Measurements from ENCODE around the gene MPDU1.
"Not testable (repeated sequence)": the region's sequence is repeated elsewhere in the genome, so short reads cannot be mapped to it uniquely, and the experiment has no call there.

Gene MPDU1

GRCh38 chr17:7620835-7621234, 37.2 kb downstream of the MPDU1 start:
- DNase-seq = no peak

GRCh38 chr17:7623661-7624060, 40.0 kb downstream of the MPDU1 start:
- DNase-seq = no peak

DNA sequence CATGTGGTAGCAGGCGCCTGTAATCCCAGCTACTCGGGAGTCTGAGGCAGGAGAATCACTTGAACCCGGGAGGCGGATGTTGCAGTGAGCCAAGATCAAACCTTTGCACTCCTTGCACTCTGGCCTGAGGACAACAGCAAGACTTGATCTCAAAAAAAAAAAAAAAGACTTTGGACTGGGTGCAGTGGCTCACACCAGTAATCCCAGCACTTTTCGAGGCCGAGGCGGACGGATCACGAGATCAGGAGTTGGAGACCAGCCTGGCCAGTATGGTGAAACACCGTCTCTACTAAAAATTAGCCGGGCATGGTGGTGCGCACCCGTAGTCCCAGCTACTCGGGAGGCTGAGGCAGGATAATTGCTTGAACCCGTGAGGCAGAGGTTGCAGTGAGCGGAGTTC, 42.1 kb downstream of the MPDU1 start:
- not testable (repeated sequence) for DNase-seq

GRCh38 chr17:7626307-7626706, 42.7 kb downstream of the MPDU1 start:
- DNase-seq = no peak

DNA sequence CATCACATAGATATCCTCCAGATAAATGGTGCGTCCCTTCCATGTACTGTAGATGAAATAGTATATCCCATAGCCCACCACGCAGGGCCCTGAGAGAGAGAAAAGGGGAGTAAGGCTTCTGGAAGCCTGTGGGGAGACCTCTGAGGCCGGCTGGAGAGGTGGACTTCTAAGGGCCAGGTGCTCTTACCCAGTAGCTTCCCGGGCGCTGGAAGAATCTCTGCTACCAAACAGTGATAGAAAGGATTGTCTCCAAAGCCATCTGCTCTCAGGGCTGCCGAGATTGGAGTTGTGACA, 43.3 kb downstream of the MPDU1 start:
- no peak for DNase-seq

DNA sequence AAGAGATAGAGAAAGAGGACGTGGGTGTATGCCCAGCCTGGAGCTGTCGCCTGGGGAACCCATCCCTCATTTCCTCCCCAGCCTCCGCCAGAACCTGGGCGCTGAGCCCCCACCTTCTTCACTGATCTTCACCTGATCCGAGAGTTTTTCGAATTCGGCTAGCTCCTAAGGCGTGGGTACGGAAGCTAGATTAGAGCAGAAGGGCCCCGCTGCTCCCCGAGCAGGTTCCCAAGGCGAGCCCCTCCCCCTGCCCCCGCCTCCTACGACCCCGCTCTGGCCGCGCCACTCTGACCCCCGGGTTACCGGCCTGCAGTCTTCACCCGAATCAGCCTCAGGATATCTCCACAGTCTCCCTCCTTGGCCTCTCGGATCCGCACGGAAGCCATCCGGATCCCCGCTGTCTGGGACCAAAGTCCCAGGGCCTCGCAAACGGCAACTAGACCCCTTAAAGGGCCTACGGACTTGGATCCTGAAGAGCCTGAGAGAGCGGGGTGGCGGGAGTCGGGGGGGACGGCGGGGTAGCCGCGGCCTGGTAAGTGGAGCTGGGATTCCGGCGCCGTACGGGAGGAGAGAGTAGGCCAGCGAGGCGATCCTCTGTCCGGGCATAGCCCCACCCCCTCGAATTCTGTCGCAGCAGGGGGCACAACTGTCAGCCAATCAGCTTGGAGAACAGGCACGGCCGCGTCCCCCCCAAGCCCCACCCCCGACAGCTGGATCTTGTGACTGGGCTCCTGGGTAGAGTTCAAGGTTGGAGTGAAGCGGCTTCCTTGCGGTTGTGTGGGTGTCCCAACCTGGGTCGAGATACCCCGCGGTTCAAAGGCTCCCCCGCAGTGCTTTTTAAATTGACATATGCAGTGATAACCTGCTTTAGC, 43.8 kb downstream of the MPDU1 start, which contains the start of gene SAT2:
Gene SAT2 (minus strand): TSS at position 572 of the 872 bp plus-strand sequence. CDS start 186 bp downstream, at position 386.
- peak; percentile 84 for DNase-seq

DNA sequence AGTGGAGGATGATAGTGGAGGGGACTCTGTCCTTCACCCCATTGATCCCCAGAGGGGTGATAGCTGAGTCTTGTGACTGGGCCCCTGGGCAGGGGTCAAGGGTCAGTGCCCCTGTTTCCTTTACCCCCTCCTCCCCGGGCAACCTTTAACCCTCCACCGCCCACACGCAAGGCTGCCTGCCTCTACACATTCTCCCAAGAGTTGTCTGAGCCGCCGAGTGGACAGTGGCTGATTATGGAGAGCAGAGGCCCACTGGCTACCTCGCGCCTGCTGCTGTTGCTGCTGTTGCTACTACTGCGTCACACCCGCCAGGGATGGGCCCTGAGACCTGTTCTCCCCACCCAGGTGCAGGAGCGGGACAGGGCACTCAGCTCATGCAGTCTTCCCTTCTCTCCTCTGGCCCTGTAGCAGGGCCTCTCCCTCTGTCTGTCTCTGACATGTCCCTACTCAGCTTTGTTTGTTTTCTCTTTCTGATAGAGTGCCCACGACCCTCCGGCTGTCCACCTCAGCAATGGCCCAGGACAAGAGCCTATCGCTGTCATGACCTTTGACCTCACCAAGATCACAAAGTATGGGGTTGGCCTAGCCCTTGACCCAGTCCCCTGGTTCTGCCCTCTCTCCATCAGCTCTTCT, 46.4 kb downstream of the MPDU1 start, which contains the start of gene SHBG:
Gene SHBG (plus strand): TSS at position 197 of the 633 bp plus-strand sequence. CDS start 38 bp downstream, at position 235.
- no peak for DNase-seq

GRCh38 chr17:7631398-7632380, 48.0 kb downstream of the MPDU1 start:
- DNase-seq = no peak

DNA sequence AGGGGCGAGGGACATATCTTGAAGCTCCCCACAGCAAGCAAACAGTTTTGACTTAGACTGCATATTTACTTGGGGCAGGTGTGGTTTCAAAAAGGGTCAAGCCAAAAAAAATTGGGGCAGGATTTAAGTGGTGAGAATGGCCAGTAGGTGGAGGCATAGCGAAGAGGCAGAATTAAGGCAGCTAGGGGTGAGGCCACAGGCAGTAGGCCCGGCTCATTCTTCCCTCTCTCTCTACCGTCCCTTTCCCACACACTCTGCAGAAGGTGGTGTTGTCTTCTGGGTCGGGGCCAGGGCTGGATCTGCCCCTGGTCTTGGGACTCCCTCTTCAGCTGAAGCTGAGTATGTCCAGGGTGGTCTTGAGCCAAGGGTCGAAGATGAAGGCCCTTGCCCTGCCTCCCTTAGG, 48.8 kb downstream of the MPDU1 start:
- no peak for DNase-seq

DNA sequence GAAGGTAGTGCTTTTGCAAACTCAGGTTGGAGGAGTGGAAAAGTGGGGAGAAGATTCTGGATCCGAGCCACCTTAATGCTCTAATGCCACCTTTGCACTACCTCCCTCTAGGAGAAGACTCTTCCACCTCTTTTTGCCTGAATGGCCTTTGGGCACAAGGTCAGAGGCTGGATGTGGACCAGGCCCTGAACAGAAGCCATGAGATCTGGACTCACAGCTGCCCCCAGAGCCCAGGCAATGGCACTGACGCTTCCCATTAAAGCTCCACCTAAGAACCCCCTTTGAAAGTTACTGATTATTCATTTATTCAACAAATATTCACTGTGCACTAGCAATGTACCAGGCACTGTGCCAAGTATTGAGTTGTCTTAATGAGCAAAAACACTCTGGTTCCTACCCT, 49.4 kb downstream of the MPDU1 start:
- no peak for DNase-seq

DNA sequence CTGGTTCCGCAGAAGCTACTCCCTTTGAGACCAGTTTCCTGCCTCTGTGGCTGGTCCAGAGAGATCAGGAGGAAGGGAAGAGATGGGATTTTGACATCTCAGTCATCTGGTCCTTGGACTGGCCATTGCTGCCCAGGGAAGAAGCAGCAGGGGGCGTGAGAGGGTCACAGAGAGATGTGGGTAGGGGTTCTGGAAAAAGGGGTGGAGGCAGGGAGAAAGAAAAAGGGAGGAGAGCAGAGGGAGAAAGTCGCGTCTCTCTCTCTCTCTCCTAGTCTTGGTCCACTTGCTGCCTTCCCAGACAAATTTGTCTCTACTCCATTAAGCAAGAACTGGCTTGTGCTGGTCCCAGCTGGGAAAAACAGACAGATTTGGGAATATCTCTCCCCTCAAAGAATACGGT, 50.7 kb downstream of the MPDU1 start:
- DNase-seq = no peak

GRCh38 chr17:7636163-7636562, 52.5 kb downstream of the MPDU1 start:
- DNase-seq = no peak

Measured in activated naive CD4-positive, alpha-beta T cell treated with Interleukin-2 at 50 U/mL for 16 hours (primary cell).